C4-2B (cell line): ENCODE results near the gene INPP4A.

Experiments
- H3K27ac ChIP-seq: fragments of 450-650 bp; 2 replicates; pipeline ENCODE4 v1.5.1; 2017
- CTCF ChIP-seq: fragments of 450-650 bp; conservative IDR thresholded peaks from 2 replicates; pipeline ENCODE4 v1.5.1; 2017; ENCODE audit warnings: mild to moderate bottlenecking
- ZFX ChIP-seq: fragments of 450-650 bp; IDR thresholded peaks from 2 replicates; pipeline ENCODE4 v1.6.1; 2017

Gene INPP4A

DNA sequence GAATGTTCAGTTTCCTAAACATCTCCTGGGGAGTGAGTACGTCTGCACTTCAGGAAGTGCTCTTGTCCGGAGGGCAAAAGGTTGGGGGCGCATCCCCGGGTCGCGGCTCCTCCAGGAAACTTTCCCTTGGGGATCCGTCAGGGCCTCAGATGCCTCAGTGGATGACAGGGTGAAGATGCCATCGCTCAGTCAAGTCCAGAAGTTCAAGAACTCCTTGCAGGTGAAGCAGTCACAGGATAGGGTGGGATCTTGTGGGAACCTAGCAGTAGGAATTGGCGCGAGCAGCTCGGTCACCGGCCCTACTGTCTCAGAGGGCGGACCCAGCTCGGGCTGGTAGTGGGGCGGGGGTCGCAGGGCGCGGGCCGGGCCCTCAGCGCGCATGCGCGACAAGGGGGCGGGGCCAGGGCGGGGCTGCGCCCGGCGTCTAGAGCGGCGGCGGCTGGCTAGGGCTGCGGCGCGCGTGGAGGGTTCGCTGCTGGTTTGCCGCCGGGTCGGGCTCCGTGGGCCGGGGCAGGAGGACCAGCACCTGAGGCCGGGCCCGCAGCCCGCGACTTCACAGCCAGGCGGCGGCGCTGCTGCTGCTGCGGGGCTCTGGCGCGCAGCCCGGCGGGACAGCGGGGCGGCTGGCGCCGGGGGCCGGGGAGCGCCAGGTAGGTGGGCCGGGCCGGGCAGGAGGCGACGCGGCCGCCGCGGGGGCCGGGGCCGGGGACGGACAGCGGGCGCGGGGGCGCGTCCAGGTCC is at the start of gene INPP4A:
INPP4A (plus strand) TSS at position 423 of the 741 bp plus-strand sequence. CDS start 75,191 bp downstream, outside the sequence.
- peak within 1 kb of the TSS; percentile 76 for H3K27ac ChIP-seq
- TF ChIP-seq CTCF (peak; percentile 35), ZFX (peak; percentile 69)

GRCh38 chr2:98395977-98396376 is 48.7 kb upstream of the INPP4A start:
- TF ChIP-seq CTCF = no peak
- TF ChIP-seq ZFX = no peak
- H3K27ac ChIP-seq = no peak overlapping the region

- no peak overlapping the region for H3K27ac ChIP-seq
- no peak for TF ChIP-seq ZFX
Observed at GRCh38 chr2:98396745-98397355, 47.8 kb upstream of the INPP4A start.

DNA sequence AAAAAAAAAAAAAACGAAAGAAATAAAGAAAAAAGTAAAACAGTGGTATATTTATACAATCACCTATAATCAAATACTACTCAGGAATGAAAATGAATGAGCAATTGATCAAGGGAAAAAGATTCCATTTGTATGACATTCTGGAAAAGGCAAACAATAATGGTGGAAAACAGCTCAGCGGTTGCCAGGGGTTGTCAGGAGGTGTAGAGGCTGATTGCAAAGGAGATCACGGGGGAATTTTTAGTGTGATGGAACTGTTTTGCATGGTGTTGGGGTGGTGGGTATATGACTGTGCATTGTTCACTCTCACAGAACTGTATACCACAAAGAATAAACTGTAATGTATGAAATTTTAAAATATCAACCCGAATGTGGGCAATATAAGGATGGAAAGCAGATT is 45.5 kb upstream of the INPP4A start:
- TF ChIP-seq CTCF = no peak
- no peak for TF ChIP-seq ZFX
- no peak overlapping the region for H3K27ac ChIP-seq

DNA sequence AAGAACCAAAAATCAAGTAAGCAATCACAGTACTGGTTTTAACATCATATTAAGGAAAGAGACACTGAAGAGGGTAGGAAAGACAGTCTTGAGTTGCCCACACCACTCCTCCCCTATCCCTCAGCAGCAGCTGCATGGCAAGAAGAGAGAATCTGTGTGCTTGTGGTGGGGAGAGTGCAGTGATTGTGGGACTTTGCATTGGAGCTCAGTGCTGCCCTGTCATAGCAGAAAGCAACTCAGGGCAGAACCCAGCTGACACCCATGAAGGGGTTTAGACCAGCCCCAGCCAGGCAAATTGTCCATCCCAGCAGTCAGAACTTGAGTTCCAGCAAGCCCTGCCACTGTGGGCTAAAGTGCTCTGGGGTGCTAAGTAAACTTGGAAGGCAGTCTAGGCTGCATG is 40.8 kb upstream of the INPP4A start:
- TF ChIP-seq ZFX (no peak), CTCF (no peak)
- H3K27ac ChIP-seq = no peak overlapping the region

GRCh38 chr2:98404556-98405250 is 40.0 kb upstream of the INPP4A start:
- TF ChIP-seq CTCF = no peak
- no peak for TF ChIP-seq ZFX
- no peak overlapping the region for H3K27ac ChIP-seq

DNA sequence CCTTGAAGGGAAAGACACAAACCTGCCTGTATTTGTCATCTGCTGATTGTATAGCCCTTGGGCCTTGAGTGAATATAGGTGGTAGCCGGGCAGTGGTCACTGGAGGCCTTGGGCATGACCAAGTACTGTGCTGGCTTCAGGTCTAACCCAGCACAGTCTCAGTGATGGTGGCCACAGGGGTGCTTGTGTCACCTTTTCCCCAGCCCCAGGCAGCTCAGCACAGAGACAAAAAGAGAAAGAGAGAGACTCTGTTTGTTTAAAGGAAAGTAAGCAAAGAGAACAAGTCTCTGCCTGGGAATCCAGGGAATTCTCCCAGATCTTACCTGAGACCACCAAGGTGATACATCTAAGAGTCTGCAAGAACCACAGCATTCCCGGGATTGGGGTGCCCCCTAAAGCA is 39.4 kb upstream of the INPP4A start:
- no peak for TF ChIP-seq ZFX
- no peak for TF ChIP-seq CTCF
- no peak overlapping the region for H3K27ac ChIP-seq
